ENCODE measurements around the gene LLGL1.

GRCh38 chr17:18237461-18237860, 12.0 kb downstream of the LLGL1 start:
- TF ChIP-seq CTCF (IDR thresholded peaks at IDR 0.05), result no peak
- TF ChIP-seq POLR2A (IDR thresholded peaks at IDR 0.05), result no peak
